ENCODE data around the gene TMEM242. TPM values are rescaled to one million over a fixed set of nuclear protein-coding genes. Genes with fewer than 3 reads are reported as not detected.
A peak's percentile ranks its signal among the peaks of the same experiment; 100 is the strongest.

TMEM242 gene
- total RNA-seq, 1 experiment from 2014 or later = 8.7 TPM

- TF ChIP-seq TEAD4 (CRISPR knock-in tag; IDR thresholded peaks at IDR 0.05) = no peak
- TF ChIP-seq CTCF (IDR thresholded peaks at IDR 0.05) = 0 out of 2 replicates have a peak, but pooled peaks have one; percentile 20
- ChIA-PET CTCF (interaction anchor here (0.6 to 2.0 kb wide), 37 partner anchors 9 to 758 kb away, joined by 3 to 18 read pairs (median 4); partner anchors contain the start of gene TMEM242), POLR2A (interaction anchor here (0.9 kb wide), 1 partner anchor 8 kb away, joined by 3 read pairs; no protein-coding TSS in a partner anchor)
- Mint-ChIP-seq H3K27ac (no peak overlapping the region), H3K4me1 (no peaks in the 10 kb centered on the region), H3K36me3 (peaks cover 49% of the 10 kb centered on the region), H3K27me3 (ENCODE audit: low read depth) (no peaks in the 10 kb centered on the region), H3K9me3 (no peaks in the 10 kb centered on the region), H3K4me3 (no peak overlapping the region)
- no peak for DNase-seq (ENCODE audit: low spot score)
- ATAC-seq = peak; percentile 80
Observed at GRCh38 chr6:157314705-157315321, 8.5 kb downstream of the TMEM242 start.

GRCh38 chr6:157313531-157314467 lies 9.5 kb downstream of the TMEM242 start:
- TF ChIP-seq TP53 (CRISPR knock-in tag; IDR thresholded peaks at IDR 0.05) (no peak), CTCF (IDR thresholded peaks at IDR 0.05) (no peak), ZNF425 (CRISPR knock-in tag; conservative IDR thresholded peaks at IDR 0.05) (no peak), ZNF317 (CRISPR knock-in tag; IDR thresholded peaks at IDR 0.05; ENCODE audit: borderline replicate concordance, low read depth) (no peak), ZNF138 (CRISPR knock-in tag; conservative IDR thresholded peaks at IDR 0.05) (no peak), TEAD4 (CRISPR knock-in tag; IDR thresholded peaks at IDR 0.05) (no peak), ERG (CRISPR knock-in tag; IDR thresholded peaks at IDR 0.05) (no peak), MXD4 (CRISPR knock-in tag; IDR thresholded peaks at IDR 0.05; ENCODE audit: borderline replicate concordance) (no peak), IRF1 (CRISPR knock-in tag; IDR thresholded peaks at IDR 0.05) (no peak), RORB (CRISPR knock-in tag; IDR thresholded peaks at IDR 0.05) (no peak), HMGA2 (CRISPR knock-in tag; IDR thresholded peaks at IDR 0.05) (no peak), FOXJ3 (CRISPR knock-in tag; IDR thresholded peaks at IDR 0.05; ENCODE audit: borderline replicate concordance) (no peak), PRDM15 (CRISPR knock-in tag; IDR thresholded peaks at IDR 0.05) (no peak), IRF2 (CRISPR knock-in tag; IDR thresholded peaks at IDR 0.05; ENCODE audit: borderline replicate concordance, low read depth) (no peak), SMAD4 (CRISPR knock-in tag; IDR thresholded peaks at IDR 0.05) (no peak), ZNF671 (CRISPR knock-in tag; IDR thresholded peaks at IDR 0.05) (no peak)
- Mint-ChIP-seq H3K36me3 (peaks cover 46% of the 10 kb centered on the region), H3K4me1 (no peaks in the 10 kb centered on the region), H3K9me3 (no peaks in the 10 kb centered on the region), H3K27me3 (ENCODE audit: low read depth) (no peaks in the 10 kb centered on the region), H3K4me3 (no peak overlapping the region), H3K27ac (no peak overlapping the region)
- POLR2A ChIA-PET = no interaction called here
- CTCF ChIA-PET = interaction anchor here (0.8 to 2.0 kb wide), 16 partner anchors 10 to 670 kb away, joined by 3 to 18 read pairs (median 4); partner anchors contain the start of gene TMEM242
- ATAC-seq (no peak), DNase-seq (ENCODE audit: low spot score) (no peak)
